Tibial nerve (tissue), 4 donors: ENCODE data around the gene ZBED5. TPM values are rescaled to one million over a fixed set of nuclear protein-coding genes. Genes with fewer than 3 reads are reported as not detected.
A peak's percentile ranks its signal among the peaks of the same experiment; 100 is the strongest.

Source experiments
- DNase-seq, 2 donors: peaks; one replicate each; pipeline ENCODE4 v3.0.0-alpha.2; 2019; ENCODE audit warnings: low spot score in 2 of 2
- H3K27ac ChIP-seq, 4 donors: fragments of 200-600 bp; sonication (generic) in 3 of 4; one replicate each; pipeline ENCODE4 v1.5.1; 2017 to 2019; ENCODE audit warnings: mild to moderate bottlenecking in 1 of 4
- H3K27me3 ChIP-seq, 2 donors: fragments of 200-600 bp; sonication (generic) in 1 of 2; one replicate each; pipeline versions ENCODE4 v1.5.1 to v1.6.0; 2017 to 2019
- H3K36me3 ChIP-seq, 3 donors: fragments of 200-600 bp; sonication (generic); one replicate each; pipeline ENCODE4 v1.5.1; 2018 to 2019
- H3K4me1 ChIP-seq, 4 donors: fragments of 200-600 bp; sonication (generic) in 3 of 4; one replicate each; pipeline ENCODE4 v1.5.1; 2017 to 2019
- H3K4me3 ChIP-seq, 4 donors: fragments of 200-600 bp; sonication (generic) in 3 of 4; one replicate each; pipeline ENCODE4 v1.5.1; 2017 to 2019; ENCODE audit warnings: mild to moderate bottlenecking in 1 of 4, moderate library complexity in 1 of 4
- H3K9me3 ChIP-seq, 4 donors: fragments of 200-600 bp; sonication (generic) in 3 of 4; one replicate each; pipeline ENCODE4 v1.5.1; 2017 to 2019
- EP300 ChIP-seq, 2 donors: sonication (generic); formaldehyde crosslinking; IDR thresholded peaks; one replicate each; pipeline ENCODE4 v1.6.1; 2017; ENCODE audit warnings: antibody characterized with exemption in 2 of 2, mild to moderate bottlenecking in 1 of 2
- POLR2A ChIP-seq, 2 donors: fragments of 450-650 bp; IDR thresholded peaks; one replicate each; pipeline ENCODE4 v1.6.1; 2017; ENCODE audit warnings: antibody characterized with exemption in 2 of 2, mild to moderate bottlenecking in 2 of 2, moderate library complexity in 2 of 2
- whole genome bisulfite sequencing, 2 donors: methylation state at CpG; one replicate each; pipeline ENCODE4 v1.1.5; 2018; 5-methylcytosine and 5-hydroxymethylcytosine counted together
- total RNA-seq, 4 donors: library from RNA; depleted of rRNA; stranded (reverse); fragments of >200 nt; gene quantifications; one replicate each; pipeline ENCODE4 v1.1.0, GENCODE V29; 2016
- TF ChIP-seq, protein P1 (sequence below), 5 experiments: fragments of 200-600 bp in 3 of 5; fragments of 450-650 bp in 2 of 5; sonication (generic) in 3 of 5; IDR thresholded peaks; one replicate each; pipeline ENCODE4 v1.5.1; 2016 to 2019; ENCODE audit warnings: antibody characterized with exemption in 5 of 5, mild to moderate bottlenecking in 3 of 5, moderate library complexity in 2 of 5

Gene ZBED5
- total RNA-seq, 4 donors from 2014 or later = 26.2 to 35.2 (median 34.7) TPM

DNA sequence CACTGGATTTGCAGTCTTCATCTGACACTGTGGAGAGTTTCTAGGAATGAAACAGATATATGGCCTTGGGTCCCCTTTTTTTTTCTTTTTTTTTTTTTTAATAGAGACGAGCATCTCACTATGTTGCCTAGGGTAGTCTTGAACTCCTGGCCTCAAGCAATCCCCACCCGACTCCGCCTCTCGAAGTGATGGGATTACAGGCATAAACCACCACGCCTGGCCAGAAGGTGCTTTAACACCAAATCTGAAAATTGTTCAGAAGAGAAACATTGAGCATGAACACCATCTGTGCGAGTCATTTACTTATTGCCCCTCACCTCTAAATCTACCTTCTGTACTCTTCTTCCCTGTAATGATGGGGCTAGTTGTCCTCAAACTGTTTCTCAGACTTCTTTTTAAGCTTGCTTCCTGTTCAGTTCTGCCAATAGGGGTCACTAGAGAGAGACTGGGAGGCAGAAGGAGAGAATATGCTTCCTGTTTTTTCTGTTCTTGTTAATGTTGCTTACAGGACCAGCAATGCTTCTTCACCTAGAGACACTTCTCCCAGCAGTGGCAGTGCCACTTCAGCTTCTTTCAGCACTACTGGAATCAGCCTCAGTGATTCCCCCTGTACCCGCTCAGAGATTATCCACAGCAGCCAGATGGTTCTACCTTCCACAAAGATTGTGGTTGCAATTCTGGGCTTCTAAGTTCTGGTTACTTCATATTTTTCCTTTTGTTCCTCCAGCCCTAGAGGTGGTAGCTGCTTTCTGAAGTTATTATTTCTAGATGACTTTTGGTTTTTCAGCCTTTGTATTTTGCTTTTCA is 20.8 kb upstream of the ZBED5 start:
- no peak overlapping the region for H3K27ac ChIP-seq
- WGBS, 2 donors = 95% methylated on average over 7 of the region's 7 CpGs

DNA sequence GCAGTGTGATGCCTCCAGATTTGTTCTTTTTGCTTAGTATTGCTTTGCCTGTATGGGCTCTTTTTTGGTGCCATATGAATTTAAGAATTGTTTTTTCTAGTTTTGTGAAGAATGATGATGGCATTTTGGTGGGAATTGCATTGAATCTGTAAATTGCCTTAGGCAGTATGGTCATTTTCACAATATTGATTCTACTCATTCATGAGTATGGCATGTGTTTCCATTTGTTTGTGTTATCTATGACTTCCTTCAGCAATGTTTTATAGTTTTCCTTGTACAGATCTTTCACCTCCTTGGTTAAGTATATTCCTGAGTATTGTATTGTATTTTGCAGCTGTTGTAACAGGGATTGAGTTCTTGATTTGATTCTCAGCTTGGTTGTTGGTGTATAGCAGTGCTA is 18.3 kb upstream of the ZBED5 start:
- TF ChIP-seq POLR2A (IDR thresholded peaks at IDR 0.05) (no peak), EP300 (IDR thresholded peaks at IDR 0.05) (no peak)
- TF ChIP-seq, protein P1, sequence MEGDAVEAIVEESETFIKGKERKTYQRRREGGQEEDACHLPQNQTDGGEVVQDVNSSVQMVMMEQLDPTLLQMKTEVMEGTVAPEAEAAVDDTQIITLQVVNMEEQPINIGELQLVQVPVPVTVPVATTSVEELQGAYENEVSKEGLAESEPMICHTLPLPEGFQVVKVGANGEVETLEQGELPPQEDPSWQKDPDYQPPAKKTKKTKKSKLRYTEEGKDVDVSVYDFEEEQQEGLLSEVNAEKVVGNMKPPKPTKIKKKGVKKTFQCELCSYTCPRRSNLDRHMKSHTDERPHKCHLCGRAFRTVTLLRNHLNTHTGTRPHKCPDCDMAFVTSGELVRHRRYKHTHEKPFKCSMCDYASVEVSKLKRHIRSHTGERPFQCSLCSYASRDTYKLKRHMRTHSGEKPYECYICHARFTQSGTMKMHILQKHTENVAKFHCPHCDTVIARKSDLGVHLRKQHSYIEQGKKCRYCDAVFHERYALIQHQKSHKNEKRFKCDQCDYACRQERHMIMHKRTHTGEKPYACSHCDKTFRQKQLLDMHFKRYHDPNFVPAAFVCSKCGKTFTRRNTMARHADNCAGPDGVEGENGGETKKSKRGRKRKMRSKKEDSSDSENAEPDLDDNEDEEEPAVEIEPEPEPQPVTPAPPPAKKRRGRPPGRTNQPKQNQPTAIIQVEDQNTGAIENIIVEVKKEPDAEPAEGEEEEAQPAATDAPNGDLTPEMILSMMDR (IDR thresholded peaks at IDR 0.05) = no peak
- peaks cover 0 to 6% (median 0%) of the 10 kb centered on the region in 4 donors for H3K4me1 ChIP-seq
- H3K4me3 ChIP-seq = no peak overlapping the region
- DNase-seq = no peak
- peak overlapping the region in 1 of 4 donors; percentile 49 for H3K27ac ChIP-seq
- H3K27me3 ChIP-seq = no peaks in the 10 kb centered on the region
- H3K9me3 ChIP-seq = peaks cover 0 to 21% (median 0%) of the 10 kb centered on the region in 4 donors
- peaks cover 0 to 14% (median 0%) of the 10 kb centered on the region in 3 donors for H3K36me3 ChIP-seq

More for the DNA sequence above, 20.8 kb upstream of the ZBED5 start:
- Histone ChIP-seq H3K4me3 (no peak overlapping the region), H3K36me3 (no peaks in the 10 kb centered on the region), H3K4me1 (peaks cover 0 to 6% (median 0%) of the 10 kb centered on the region in 4 donors), H3K9me3 (no peaks in the 10 kb centered on the region), H3K27me3 (no peaks in the 10 kb centered on the region)
- no peak for DNase-seq
- no peak for TF ChIP-seq POLR2A (IDR thresholded peaks at IDR 0.05)
- TF ChIP-seq, protein P1 (IDR thresholded peaks at IDR 0.05) = peak; percentile 19 to 61 (median 43)
- no peak for TF ChIP-seq EP300 (IDR thresholded peaks at IDR 0.05)

DNA sequence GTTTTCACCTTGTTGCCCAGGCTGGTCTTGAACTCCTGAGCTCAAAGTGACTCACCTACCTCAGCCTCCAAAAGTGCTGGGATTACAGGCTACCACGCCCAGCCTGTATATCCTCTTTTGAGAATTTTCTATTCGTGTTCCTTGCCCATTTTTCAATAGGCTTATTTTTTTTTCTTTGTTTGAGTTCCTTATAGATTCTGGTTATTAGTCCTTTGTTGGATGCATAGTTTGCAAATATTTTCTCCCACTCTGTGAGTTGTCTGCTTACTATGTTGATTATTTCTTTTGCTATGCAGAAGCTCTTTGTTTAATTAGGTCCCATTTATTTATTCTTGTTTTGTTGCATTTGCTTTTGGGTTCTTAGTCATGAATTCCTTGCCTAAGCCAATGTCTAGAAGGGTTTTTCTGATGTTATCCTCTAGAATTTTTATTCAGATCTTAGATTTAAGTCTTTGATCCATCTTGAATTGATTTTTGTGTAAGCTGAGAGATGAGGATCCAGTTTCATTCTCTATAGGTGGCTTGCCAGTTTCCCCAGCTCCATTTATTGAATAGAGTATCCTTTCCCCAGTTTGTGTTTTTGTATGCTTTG is 17.7 kb upstream of the ZBED5 start:
- Histone ChIP-seq H3K4me3 (no peak overlapping the region), H3K36me3 (peaks cover 0 to 14% (median 0%) of the 10 kb centered on the region in 3 donors), H3K27me3 (no peaks in the 10 kb centered on the region), H3K9me3 (peaks cover 0 to 21% (median 0%) of the 10 kb centered on the region in 4 donors), H3K4me1 (peaks cover 0 to 6% (median 0%) of the 10 kb centered on the region in 4 donors), H3K27ac (no peak overlapping the region)
- 80 to 81% methylated on average over 2 of the region's 2 CpGs for WGBS, 2 donors
- TF ChIP-seq, protein P1 (IDR thresholded peaks at IDR 0.05) = no peak
- DNase-seq = no peak

DNA sequence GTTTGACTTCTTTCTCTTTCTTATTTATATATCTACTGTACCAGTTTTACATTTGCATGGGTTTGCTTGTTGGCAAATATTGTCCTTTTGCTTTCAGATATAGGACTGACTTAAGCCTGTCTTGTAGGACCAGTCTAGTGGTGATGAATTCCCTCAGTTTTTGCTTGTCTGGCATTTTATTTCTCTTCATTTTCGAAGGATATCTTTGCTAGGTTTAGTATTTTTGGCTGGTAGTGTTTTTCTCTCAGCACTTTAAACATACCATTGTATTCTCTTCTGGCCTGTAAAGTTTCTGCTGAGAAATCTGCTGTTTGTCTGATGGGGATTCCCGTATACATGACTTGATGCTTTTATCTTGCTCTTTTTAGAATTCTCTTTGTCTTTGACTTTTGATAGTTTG is 14.2 kb upstream of the ZBED5 start:
- peaks cover 0 to 14% (median 0%) of the 10 kb centered on the region in 3 donors for H3K36me3 ChIP-seq
- WGBS, 2 donors = 93 to 99% methylated on average over 2 of the region's 2 CpGs
- no peak overlapping the region for H3K27ac ChIP-seq
- TF ChIP-seq, protein P1 (IDR thresholded peaks at IDR 0.05) = no peak
- peaks cover 0 to 21% (median 0%) of the 10 kb centered on the region in 4 donors for H3K9me3 ChIP-seq
- H3K4me1 ChIP-seq = no peaks in the 10 kb centered on the region
- H3K27me3 ChIP-seq = no peaks in the 10 kb centered on the region
- DNase-seq = no peak
- no peak overlapping the region for H3K4me3 ChIP-seq

DNA sequence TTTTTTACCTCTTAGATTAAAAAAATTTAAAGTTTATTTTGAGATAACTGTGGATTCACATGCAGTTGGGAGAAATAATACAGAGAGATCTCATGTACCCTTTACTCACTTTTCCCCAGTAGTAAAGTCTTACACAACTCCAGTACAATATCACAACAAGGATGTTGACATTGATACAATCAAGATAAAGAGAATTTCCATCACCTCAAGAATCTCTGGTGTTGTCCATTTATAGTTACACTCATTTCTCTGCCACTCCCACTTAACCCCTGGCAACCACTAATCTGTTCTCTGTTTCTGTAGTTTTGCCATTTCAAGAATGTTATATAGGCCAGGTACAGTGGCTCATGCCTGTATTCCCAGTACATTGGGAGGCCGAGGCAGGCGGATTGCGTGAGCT is 10.5 kb upstream of the ZBED5 start:
- TF ChIP-seq EP300 (IDR thresholded peaks at IDR 0.05) (no peak), POLR2A (IDR thresholded peaks at IDR 0.05) (no peak)
- TF ChIP-seq, protein P1 (IDR thresholded peaks at IDR 0.05) = no peak
- Histone ChIP-seq H3K4me1 (no peaks in the 10 kb centered on the region), H3K27me3 (no peaks in the 10 kb centered on the region), H3K36me3 (peaks cover 0 to 14% (median 0%) of the 10 kb centered on the region in 3 donors), H3K4me3 (no peak overlapping the region), H3K9me3 (peaks cover 0 to 20% (median 0%) of the 10 kb centered on the region in 4 donors), H3K27ac (no peak overlapping the region)
- no peak for DNase-seq
- WGBS, 2 donors = 97 to 100% methylated on average over 3 of the region's 3 CpGs
